Germinal center (tissue), 1 donor: ENCODE measurements around the gene AGAP1.

Experiments
- DNase-seq: peaks from one replicate; pipeline ENCODE4 v3.0.0; 2012; ENCODE audit warnings: mixed read lengths, low spot score

Gene AGAP1

GRCh38 chr2:236101311-236101950 lies 607.6 kb downstream of the AGAP1 start:
- no peak for DNase-seq

DNA sequence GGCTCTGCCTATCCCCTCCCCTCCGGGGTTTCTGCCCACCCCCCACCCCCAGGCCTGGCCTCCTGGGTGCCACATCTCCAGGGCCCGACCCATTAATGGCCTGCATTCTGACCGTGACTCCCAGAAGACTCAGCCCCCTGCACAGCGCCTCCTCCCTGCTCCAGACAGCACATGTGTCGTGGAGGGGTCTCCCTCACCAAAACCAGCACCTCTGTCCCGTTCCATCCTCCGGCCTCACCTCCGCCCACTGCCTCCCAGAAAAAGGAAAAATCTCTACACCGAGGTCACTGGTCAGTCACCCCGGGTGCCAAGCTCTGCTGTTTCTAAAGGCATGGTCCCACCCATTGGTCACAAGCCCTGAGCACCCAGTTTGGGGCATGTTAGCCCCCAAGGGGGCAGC lies 609.1 kb downstream of the AGAP1 start:
- no peak for DNase-seq

DNA sequence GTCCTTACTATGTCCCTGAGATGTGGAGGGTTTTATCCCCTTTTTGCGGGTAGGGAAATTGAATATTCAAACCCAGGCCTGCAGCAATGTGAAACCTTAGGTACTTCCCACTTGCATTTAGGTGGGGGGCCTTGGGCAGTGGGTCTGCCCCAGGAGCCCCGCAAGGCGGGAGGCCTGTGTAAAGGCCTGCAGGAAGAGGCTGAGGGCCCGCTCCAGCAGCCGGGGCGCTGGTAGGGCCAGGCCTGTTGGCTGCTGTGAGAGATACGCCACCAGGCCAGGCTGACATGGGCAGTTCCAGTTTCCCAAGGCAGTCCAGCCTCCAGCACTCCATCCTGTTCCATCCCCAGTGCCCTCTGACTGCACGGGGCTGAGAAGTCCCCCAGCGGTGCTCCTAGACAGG lies 610.1 kb downstream of the AGAP1 start:
- no peak for DNase-seq

GRCh38 chr2:236105955-236106607 lies 612.2 kb downstream of the AGAP1 start:
- no peak for DNase-seq

- no peak for DNase-seq
Measured at GRCh38 chr2:236106761-236107160, 612.9 kb downstream of the AGAP1 start.

GRCh38 chr2:236107536-236107935 lies 613.7 kb downstream of the AGAP1 start:
- no peak for DNase-seq

DNA sequence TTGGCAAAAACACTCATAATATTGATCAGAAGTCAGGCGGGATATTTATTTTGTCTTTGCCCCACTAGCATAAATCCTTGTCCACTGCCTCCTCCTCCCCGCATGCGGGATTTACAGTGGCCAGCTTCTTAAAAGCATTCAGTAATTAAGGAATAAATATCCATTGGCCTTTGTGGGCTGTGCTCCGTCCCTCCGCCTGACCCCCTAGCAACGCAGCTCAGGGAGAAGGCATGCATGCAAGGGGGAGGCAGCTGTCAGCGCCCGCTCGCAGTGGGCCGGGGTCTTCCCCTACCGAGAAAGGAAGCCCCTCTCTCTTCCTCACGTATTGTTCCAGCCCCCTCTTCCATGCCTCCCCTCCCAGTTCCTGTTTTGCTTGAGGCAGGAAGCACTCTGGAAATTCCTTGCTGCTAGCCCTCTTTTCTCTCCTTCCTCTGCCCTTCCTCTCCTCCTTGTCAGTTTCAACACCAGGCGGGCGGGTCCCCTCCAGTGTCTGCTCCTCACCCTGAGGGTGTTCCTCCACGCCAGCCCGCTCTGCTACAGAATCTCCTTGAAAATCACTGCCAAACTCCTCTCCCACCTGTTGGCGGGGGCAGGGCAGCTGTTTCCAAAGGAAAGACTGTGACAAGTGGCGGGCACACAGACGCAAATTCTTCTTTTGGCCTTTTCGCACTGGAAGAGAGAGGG lies 614.2 kb downstream of the AGAP1 start:
- DNase-seq, result no peak

DNA sequence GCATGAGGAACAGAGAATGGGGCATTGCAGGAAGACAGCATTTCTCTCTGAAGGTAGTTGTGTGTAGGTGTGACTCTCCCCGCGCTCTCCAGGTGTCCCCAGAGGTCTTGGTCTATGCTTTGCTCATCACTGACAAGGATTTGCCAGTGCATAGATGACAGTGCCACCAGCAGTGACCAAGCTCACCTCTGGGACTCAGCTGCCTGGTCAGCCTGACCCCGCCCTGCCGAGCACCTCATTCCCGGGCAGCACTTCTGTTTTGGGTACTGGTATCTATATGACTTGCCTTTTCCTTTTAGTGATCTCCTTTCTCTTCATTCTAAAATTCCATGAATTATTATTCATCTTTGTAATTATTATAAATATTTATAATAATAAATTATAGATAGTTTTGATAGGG lies 615.2 kb downstream of the AGAP1 start:
- DNase-seq, result no peak

- DNase-seq, result no peak
Measured at GRCh38 chr2:236109473-236109872, 615.6 kb downstream of the AGAP1 start.

- DNase-seq, result no peak
Measured at GRCh38 chr2:236112466-236112865, 618.6 kb downstream of the AGAP1 start.

GRCh38 chr2:236113425-236113824 lies 619.6 kb downstream of the AGAP1 start:
- no peak for DNase-seq

- no peak for DNase-seq
Measured at GRCh38 chr2:236113948-236114347, 620.1 kb downstream of the AGAP1 start.

GRCh38 chr2:236114959-236115358 lies 621.1 kb downstream of the AGAP1 start:
- no peak for DNase-seq

DNA sequence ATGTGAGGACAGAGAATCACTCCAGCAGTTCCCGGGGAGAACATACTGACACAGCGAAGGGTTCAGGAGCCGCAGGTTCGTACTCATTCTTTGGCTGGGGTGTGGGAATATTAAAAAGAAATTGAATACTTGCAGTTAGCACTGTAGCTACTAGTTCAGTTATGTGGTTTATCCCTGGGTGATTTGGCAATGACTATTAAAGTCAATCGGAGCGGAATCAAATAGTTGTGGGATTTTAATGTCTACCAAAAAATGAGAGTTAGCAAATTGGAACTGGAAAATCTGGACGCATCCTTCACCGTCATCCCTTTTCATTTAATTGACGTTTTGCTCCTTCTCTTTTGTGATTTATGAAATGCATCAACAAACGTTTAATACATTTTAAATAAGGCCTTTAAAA lies 623.6 kb downstream of the AGAP1 start:
- no peak for DNase-seq

DNA sequence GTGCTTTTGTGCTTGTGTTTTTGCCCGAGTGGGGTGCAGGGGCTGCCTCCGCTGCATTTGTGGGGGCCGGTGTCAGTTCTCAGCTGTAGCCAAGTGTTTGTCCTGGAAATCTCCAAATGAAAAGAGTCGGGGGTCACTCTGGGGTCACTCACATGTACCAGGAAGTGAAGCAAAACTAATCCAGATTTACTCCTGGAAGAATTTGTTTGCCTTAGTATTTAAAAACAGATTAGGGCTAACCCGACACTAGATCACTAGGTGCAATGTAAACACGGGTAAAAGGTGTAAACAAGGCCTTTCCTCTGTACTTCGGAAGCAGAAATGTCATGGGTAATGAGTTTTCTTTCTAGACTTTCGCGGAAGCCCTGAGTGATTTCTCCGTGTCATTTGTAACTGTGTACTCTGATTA lies 624.0 kb downstream of the AGAP1 start:
- no peak for DNase-seq

DNA sequence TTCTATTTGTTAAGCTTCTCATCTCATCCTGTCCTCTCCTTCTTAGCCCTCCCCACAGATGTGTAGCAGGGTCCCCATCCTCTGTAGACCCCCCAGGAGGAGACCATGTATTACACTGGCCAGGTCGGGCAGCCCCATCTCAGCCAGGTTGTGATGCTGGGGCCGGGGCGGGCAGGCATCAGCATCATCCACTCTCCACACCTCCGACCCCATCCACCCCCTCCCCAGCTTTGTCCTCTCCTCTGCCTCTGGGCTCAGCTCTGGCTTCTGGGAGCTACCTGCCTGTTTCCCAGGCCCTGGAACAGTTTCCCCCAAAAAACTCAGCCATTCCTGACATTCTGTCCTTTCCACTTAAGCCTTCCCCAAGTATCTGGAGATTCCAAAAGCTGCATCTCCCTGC lies 625.2 kb downstream of the AGAP1 start:
- DNase-seq, result no peak

DNA sequence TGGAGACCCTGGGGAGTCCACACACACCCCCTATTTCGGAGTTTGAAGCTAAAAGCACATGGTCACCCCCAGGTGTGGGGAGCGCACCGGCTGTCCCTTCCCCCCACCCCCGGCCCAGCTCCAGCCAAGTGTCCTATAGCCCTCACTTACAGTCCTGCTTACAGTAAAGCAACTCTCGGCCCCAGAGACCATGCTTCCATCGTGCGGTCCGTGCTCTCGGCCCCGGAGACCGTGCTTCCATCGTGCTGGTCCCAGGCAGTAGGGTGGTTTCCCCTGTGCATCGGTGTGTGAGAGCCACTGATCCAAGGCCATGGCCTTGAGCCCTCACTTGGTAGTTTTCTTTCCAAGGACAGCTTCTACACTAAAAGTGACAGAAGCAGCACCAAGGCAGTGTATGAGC lies 625.6 kb downstream of the AGAP1 start:
- DNase-seq, result no peak

- no peak for DNase-seq
Measured at GRCh38 chr2:236120141-236120601, 626.3 kb downstream of the AGAP1 start.

- DNase-seq, result no peak
Measured at GRCh38 chr2:236120829-236121228, 627.0 kb downstream of the AGAP1 start.

- DNase-seq, result no peak
Measured at GRCh38 chr2:236121546-236121945, 627.7 kb downstream of the AGAP1 start.

DNA sequence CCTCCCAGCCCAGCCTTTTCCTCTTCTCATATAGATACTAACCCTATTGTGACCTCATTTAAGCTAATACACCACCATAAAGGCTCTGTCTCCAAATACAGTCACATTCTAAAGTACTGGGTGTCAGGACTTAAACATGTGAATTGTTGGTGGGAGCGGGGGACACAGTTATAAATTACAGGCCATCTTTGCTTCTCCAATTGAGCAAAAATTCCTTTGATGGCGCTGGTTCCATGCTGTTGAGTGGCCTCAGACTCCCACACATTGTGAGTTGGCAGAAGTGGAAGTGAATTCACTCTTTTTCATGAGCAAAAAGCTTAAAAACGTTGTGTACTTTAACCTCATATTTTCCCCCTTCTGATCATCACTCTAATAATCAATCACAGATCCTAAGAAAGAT lies 628.4 kb downstream of the AGAP1 start:
- no peak for DNase-seq

DNA sequence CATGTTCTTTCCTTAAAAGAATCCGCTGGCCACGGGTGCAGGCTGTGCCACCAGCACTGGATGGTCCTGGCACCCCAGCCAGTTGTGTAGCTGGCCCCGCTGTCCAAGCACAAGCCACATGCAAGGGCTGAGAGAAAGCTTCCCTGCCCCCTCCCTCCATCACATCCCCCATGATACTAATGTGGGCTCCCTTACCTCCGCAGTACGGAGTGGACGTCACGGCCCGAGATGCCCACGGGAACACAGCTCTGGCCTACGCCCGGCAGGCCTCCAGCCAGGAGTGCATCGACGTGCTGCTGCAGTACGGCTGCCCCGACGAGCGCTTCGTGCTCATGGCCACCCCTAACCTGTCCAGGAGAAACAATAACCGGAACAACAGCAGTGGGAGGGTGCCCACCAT lies 629.9 kb downstream of the AGAP1 start:
- no peak for DNase-seq

DNA sequence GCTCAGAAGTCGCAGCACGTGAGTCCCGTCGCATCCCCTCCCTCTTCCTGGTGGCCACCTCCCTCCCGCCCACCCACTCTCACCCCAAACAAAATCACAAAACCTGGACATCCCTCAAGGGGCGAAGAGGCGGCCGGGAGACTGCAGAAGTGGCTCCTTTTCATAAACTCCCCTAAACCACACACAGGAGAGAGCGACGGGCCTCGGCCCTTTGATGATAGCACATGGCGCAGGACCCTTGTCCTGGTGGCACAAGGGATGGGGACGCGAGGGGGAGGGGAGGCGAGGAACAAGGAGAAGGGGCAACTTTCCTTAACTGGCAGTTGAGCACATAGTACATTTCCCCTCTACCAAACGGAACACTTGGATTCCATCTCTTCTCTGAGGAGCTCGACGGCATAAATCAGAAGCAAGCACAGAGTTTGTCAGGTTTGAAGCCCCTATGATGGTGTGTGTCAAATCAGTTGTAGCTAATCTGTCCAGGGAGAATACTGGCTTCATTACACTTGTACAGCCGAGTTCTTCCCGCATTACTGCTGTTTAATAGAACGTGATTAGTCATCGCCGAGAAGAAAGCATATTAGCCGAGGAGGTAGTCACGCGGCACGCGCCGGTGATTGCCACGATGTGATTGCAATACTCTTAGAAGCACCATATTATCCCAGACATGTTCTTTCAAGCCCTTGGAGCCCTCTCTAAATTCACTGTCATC lies 630.5 kb downstream of the AGAP1 start:
- DNase-seq, result no peak
